Stimulated activated CD8-positive, alpha-beta memory T cell treated with anti-CD3 and anti-CD28 coated beads, Interleukin-7, amount 100 ng/mL, for 48 hours (primary cell): Measurements from ENCODE around the gene TNFAIP1.

ENCODE experiments used
- DNase-seq, 2 donors: peaks; one replicate each; pipeline ENCODE4 v3.0.0-alpha.2; 2020; ENCODE audit warnings: low read depth in 1 of 2; ENCODE audit errors: extremely low read depth in 1 of 2

The TNFAIP1 gene

GRCh38 chr17:28395426-28395825 lies 59.9 kb downstream of the TNFAIP1 start:
- no peak for DNase-seq

DNA sequence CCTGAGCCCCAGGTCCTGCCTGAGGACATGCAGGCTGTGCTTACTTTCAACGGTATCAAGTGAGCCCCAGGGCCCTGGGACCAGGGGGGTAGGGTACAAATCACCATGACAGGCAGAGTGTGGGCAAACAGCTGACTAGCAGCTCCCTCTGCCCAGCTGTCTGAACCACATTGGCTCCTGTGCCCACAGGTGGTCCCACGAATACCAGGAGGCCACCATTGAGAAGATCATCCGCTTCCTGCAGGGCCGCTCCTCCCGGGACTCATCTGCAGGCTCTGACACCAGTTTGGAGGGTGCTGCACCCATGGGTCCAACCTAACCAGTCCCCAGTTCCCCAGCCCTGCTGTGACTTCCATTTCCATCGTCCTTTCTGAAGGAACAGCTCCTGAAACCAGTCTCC lies 60.4 kb downstream of the TNFAIP1 start:
- no peak for DNase-seq
